Measurements from ENCODE around the gene OR6C75. TPM values are rescaled to one million over a fixed set of nuclear protein-coding genes. Genes with fewer than 3 reads are reported as not detected.
"Not testable (repeated sequence)": the region's sequence is repeated elsewhere in the genome, so short reads cannot be mapped to it uniquely, and the experiment has no call there.

The OR6C75 gene
- total RNA-seq, 1 donor from 2014 or later = not detected

DNA sequence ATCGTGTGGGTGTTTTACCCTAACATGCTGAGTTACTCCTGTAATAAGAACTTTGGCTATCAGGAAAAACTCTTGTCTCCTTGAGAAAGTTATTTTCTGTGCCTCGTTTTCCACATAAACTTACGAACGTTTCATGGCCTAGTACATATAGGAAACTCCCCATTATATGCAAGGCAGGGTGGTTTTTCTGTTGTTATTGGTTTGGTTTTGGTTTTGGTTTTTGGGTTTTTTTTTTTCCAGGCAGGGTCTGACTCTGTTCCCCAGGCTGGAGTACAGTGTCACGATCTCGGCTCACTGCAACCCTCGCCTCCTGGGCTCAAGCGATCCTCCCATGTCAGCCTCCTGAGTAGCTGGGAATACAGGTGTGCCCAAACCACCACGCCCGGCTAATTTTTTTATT is 26.8 kb upstream of the OR6C75 start:
- no peak for DNase-seq (ENCODE audit: extremely low spot score in 2 of 2)
- TF ChIP-seq POLR2A (IDR thresholded peaks at IDR 0.05) (no peak), POLR2AphosphoS5 (IDR thresholded peaks at IDR 0.05; ENCODE audit: insufficient read depth in 1 of 2, low read depth in 1 of 2) (no peak)
- TF ChIP-seq, protein P1, sequence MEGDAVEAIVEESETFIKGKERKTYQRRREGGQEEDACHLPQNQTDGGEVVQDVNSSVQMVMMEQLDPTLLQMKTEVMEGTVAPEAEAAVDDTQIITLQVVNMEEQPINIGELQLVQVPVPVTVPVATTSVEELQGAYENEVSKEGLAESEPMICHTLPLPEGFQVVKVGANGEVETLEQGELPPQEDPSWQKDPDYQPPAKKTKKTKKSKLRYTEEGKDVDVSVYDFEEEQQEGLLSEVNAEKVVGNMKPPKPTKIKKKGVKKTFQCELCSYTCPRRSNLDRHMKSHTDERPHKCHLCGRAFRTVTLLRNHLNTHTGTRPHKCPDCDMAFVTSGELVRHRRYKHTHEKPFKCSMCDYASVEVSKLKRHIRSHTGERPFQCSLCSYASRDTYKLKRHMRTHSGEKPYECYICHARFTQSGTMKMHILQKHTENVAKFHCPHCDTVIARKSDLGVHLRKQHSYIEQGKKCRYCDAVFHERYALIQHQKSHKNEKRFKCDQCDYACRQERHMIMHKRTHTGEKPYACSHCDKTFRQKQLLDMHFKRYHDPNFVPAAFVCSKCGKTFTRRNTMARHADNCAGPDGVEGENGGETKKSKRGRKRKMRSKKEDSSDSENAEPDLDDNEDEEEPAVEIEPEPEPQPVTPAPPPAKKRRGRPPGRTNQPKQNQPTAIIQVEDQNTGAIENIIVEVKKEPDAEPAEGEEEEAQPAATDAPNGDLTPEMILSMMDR (IDR thresholded peaks at IDR 0.05) = no peak
- intact Hi-C loops (cut with DNase I) = no loop called here
- H3K4me3 ChIP-seq = no peak overlapping the region
- no peaks in the 10 kb centered on the region for H3K36me3 ChIP-seq
- H3K27me3 ChIP-seq = no peaks in the 10 kb centered on the region
- no peaks in the 10 kb centered on the region for H3K4me1 ChIP-seq
- no peak overlapping the region for H3K27ac ChIP-seq
- no peaks in the 10 kb centered on the region for H3K9me3 ChIP-seq

DNA sequence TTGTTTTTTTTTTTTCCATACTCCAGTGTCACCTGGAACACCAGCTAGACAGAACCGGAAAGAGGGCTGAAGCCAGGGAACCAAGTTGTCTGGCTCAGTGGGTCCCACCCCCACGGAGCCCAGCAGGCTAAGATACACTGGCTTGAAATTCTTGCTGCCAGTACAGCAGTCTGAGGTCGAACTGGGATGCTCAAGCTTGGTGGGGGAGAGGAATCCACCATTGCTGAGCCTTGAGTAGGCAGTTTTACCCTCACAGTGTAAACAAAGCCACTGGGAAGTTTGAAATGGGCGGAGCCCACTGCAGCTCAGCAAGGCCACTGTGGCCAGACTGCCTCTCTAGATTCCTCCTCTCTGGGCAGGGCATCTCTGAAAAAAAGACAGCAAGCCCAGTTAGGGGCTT is 7.4 kb upstream of the OR6C75 start:
- intact Hi-C loops (cut with DNase I); H3K27ac ChIP-seq; DNase-seq (ENCODE audit: extremely low spot score in 2 of 2); H3K27me3 ChIP-seq; H3K36me3 ChIP-seq; H3K4me1 ChIP-seq; H3K4me3 ChIP-seq; H3K9me3 ChIP-seq: not testable (repeated sequence)

DNA sequence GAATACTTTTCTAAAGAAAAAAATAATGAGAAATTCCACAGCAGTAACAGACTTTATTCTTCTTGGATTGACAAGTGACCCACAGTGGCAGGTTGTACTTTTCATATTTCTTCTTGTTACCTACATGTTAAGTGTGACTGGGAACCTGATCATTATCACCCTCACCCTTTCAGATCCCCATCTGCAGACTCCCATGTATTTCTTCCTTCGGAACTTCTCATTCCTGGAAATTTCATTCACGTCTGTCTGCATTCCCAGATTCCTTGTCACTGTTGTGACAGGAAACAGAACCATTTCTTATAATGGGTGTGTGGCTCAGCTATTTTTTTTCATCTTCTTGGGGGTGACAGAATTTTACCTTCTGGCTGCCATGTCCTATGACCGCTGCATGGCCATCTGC is 2.3 kb downstream of the OR6C75 start:
- TF ChIP-seq POLR2AphosphoS5 (IDR thresholded peaks at IDR 0.05; ENCODE audit: insufficient read depth in 1 of 2, low read depth in 1 of 2) = no peak
- TF ChIP-seq, protein P1 (IDR thresholded peaks at IDR 0.05) = no peak
- TF ChIP-seq POLR2A (IDR thresholded peaks at IDR 0.05) = no peak
- no peaks in the 10 kb centered on the region for H3K4me1 ChIP-seq
- H3K4me3 ChIP-seq = no peak overlapping the region
- no peaks in the 10 kb centered on the region for H3K36me3 ChIP-seq
- no peaks in the 10 kb centered on the region for H3K27me3 ChIP-seq
- DNase-seq (ENCODE audit: extremely low spot score in 2 of 2) = no peak
- no peaks in the 10 kb centered on the region for H3K9me3 ChIP-seq
- intact Hi-C loops (cut with DNase I) = no loop called here
- no peak overlapping the region for H3K27ac ChIP-seq

DNA sequence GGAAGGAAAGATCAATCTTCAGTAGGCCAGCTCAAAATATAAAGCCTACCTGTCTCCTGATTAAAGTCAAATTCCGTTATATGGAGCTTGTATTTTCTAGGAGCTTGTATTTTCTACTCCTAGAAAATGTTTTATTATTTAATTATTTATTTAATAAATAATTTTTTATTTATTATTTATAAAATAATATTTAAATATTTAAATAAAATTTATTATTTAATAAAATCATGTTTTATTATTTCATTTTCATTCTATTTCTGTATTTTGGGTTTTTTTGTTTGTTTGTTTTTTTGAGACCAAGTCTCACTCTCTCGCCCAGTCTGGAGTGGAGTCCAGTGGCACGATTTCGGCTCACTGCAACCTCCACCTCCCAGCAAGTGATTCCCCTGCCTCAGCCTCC is 9.7 kb downstream of the OR6C75 start:
- DNase-seq (ENCODE audit: extremely low spot score in 2 of 2) = no peak
- intact Hi-C loops (cut with DNase I) = no loop called here
- H3K27ac ChIP-seq = no peak overlapping the region
- H3K27me3 ChIP-seq = no peaks in the 10 kb centered on the region
- H3K4me3 ChIP-seq = no peak overlapping the region
- TF ChIP-seq POLR2A (IDR thresholded peaks at IDR 0.05) = no peak
- TF ChIP-seq, protein P1 (IDR thresholded peaks at IDR 0.05) = no peak
- no peak for TF ChIP-seq POLR2AphosphoS5 (IDR thresholded peaks at IDR 0.05; ENCODE audit: insufficient read depth in 1 of 2, low read depth in 1 of 2)
- no peaks in the 10 kb centered on the region for H3K36me3 ChIP-seq
- no peaks in the 10 kb centered on the region for H3K9me3 ChIP-seq
- no peaks in the 10 kb centered on the region for H3K4me1 ChIP-seq

DNA sequence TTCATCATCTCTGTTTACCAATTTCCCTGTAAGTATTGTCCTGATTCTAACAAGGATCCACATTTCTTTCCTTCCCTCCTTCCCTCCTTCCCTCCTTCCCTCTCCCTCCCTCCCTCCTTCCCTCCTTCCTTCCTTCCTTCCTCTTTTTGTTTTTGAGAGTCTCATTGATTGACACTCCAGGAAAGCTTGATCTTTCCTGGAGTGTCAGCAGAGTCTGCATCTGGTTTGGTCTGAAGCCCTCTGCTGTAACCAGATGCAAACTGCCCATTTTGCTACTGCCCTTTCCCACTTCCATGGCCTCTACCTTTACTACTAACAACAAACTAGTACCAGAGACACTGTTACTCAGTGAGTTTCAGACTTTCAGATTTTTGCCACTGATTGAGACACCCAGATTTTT is 23.1 kb downstream of the OR6C75 start:
- H3K9me3 ChIP-seq = no peaks in the 10 kb centered on the region
- intact Hi-C loops (cut with DNase I) = no loop called here
- H3K4me1 ChIP-seq = no peaks in the 10 kb centered on the region
- TF ChIP-seq POLR2A (IDR thresholded peaks at IDR 0.05) (no peak), POLR2AphosphoS5 (IDR thresholded peaks at IDR 0.05; ENCODE audit: insufficient read depth in 1 of 2, low read depth in 1 of 2) (no peak)
- TF ChIP-seq, protein P1 (IDR thresholded peaks at IDR 0.05) = no peak
- no peaks in the 10 kb centered on the region for H3K36me3 ChIP-seq
- no peak overlapping the region for H3K27ac ChIP-seq
- no peaks in the 10 kb centered on the region for H3K27me3 ChIP-seq
- no peak overlapping the region for H3K4me3 ChIP-seq
- DNase-seq (ENCODE audit: extremely low spot score in 2 of 2) = no peak
